Measurements from ENCODE around the gene OR52A1. TPM values are rescaled to one million over a fixed set of nuclear protein-coding genes. Genes with fewer than 3 reads are reported as not detected.

OR52A1 gene
- total RNA-seq: not detected in 2 replicates

DNA sequence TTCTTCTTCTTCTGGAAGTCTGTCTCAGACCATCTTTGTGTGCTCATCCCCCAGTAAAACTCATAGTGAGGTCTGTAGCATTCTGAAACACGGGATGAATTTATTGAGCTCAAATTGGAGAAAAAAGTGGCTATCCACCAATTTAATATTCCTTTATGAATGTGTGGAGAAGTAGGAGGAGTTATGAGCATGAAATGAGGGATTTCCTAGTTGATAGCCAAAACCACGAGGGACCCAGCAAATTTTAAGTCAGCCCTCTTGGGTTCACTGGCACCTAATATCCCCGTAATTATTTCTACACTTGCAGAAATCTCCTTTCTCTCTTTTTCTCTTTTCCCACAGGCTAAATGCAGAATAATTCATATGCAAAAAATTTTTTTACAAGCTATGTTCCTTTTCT lies at the start of gene OR52A1:
Gene OR52A1 (minus strand): TSS at position 101 of the 400 bp plus-strand sequence. CDS start 2,388 bp downstream, outside the sequence.
- no peaks in the 10 kb centered on the region for H3K36me3 ChIP-seq (ENCODE audit: control insufficient read depth, insufficient read depth, low read length)
- TF ChIP-seq, protein P1, sequence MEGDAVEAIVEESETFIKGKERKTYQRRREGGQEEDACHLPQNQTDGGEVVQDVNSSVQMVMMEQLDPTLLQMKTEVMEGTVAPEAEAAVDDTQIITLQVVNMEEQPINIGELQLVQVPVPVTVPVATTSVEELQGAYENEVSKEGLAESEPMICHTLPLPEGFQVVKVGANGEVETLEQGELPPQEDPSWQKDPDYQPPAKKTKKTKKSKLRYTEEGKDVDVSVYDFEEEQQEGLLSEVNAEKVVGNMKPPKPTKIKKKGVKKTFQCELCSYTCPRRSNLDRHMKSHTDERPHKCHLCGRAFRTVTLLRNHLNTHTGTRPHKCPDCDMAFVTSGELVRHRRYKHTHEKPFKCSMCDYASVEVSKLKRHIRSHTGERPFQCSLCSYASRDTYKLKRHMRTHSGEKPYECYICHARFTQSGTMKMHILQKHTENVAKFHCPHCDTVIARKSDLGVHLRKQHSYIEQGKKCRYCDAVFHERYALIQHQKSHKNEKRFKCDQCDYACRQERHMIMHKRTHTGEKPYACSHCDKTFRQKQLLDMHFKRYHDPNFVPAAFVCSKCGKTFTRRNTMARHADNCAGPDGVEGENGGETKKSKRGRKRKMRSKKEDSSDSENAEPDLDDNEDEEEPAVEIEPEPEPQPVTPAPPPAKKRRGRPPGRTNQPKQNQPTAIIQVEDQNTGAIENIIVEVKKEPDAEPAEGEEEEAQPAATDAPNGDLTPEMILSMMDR (IDR thresholded peaks at IDR 0.05; ENCODE audit: insufficient read depth, low read length, poor library complexity, severe bottlenecking): no peak
- no peak within 1 kb of the TSS for H3K4me3 ChIP-seq (ENCODE audit: low read depth, low read length)
- no peaks in the 10 kb centered on the region for H3K27me3 ChIP-seq (ENCODE audit: control insufficient read depth, insufficient read depth, low read length)
- no peak for DNase-seq (ENCODE audit: low read depth)

DNA sequence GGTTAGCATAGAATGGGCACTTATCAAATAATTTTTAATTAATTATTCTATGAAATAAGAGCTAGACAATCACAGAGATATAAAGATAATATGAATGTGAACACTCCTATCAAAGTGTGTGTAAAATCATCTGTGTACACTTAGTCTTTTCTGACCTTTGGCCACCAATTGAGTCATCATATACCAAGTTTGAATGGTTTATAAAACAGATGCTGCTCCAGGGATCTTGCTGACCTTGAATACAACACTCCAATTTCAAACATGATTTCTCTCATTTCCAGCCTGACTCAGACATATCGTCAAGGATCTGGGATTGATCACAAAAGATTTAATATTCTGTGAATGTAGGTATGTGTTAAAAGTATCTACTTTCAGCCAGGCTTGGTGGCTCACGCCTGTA lies 48.8 kb upstream of the OR52A1 start:
- no peak overlapping the region for H3K4me3 ChIP-seq (ENCODE audit: low read depth, low read length)
- TF ChIP-seq, protein P1 (IDR thresholded peaks at IDR 0.05; ENCODE audit: insufficient read depth, low read length, poor library complexity, severe bottlenecking): no peak
- no peaks in the 10 kb centered on the region for H3K27me3 ChIP-seq (ENCODE audit: control insufficient read depth, insufficient read depth, low read length)
- no peaks in the 10 kb centered on the region for H3K36me3 ChIP-seq (ENCODE audit: control insufficient read depth, insufficient read depth, low read length)
- DNase-seq (ENCODE audit: low read depth): no peak

- no peak for DNase-seq (ENCODE audit: low read depth)
- Histone ChIP-seq H3K4me3 (ENCODE audit: low read depth, low read length) (no peak within 1 kb of the TSS), H3K27me3 (ENCODE audit: control insufficient read depth, insufficient read depth, low read length) (no peaks in the 10 kb centered on the region), H3K36me3 (ENCODE audit: control insufficient read depth, insufficient read depth, low read length) (no peaks in the 10 kb centered on the region)
- TF ChIP-seq, protein P1 (IDR thresholded peaks at IDR 0.05; ENCODE audit: insufficient read depth, low read length, poor library complexity, severe bottlenecking): no peak
Measured at GRCh38 chr11:5200582-5200981, 46.0 kb upstream of the OR52A1 start, which contains the start of gene OR51V1. TSS of gene OR51V1 (minus strand) at chr11:5200682. CDS start at chr11:5200682, 0 bp downstream.

DNA sequence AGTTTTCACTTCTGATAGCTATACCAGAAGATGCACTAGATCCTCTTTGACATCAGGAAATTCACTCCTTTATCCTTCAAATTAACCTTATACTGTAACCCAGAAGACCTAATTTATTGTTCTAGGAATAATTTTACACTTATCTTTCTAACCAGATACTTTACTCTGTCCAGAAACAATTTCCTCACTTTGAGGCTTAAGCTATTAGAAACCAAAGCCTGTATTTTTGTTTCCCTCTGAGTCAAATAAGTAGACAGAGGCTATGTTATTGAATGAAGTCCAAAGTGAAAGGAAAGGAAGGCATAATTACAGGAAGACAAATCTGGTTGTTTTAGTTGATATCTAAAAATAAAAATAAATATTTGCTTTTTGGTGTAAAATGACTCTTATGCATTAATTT lies 43.7 kb upstream of the OR52A1 start:
- Histone ChIP-seq H3K27me3 (ENCODE audit: control insufficient read depth, insufficient read depth, low read length) (no peaks in the 10 kb centered on the region), H3K36me3 (ENCODE audit: control insufficient read depth, insufficient read depth, low read length) (no peaks in the 10 kb centered on the region), H3K4me3 (ENCODE audit: low read depth, low read length) (no peak overlapping the region)
- TF ChIP-seq, protein P1 (IDR thresholded peaks at IDR 0.05; ENCODE audit: insufficient read depth, low read length, poor library complexity, severe bottlenecking): no peak
- no peak for DNase-seq (ENCODE audit: low read depth)

- TF ChIP-seq, protein P1 (IDR thresholded peaks at IDR 0.05; ENCODE audit: insufficient read depth, low read length, poor library complexity, severe bottlenecking): no peak
- H3K36me3 ChIP-seq (ENCODE audit: control insufficient read depth, insufficient read depth, low read length): no peaks in the 10 kb centered on the region
- no peak overlapping the region for H3K4me3 ChIP-seq (ENCODE audit: low read depth, low read length)
- no peak for DNase-seq (ENCODE audit: low read depth)
- no peaks in the 10 kb centered on the region for H3K27me3 ChIP-seq (ENCODE audit: control insufficient read depth, insufficient read depth, low read length)
Measured at GRCh38 chr11:5197536-5197935, 43.0 kb upstream of the OR52A1 start.

- Histone ChIP-seq H3K36me3 (ENCODE audit: control insufficient read depth, insufficient read depth, low read length) (no peaks in the 10 kb centered on the region), H3K27me3 (ENCODE audit: control insufficient read depth, insufficient read depth, low read length) (no peaks in the 10 kb centered on the region), H3K4me3 (ENCODE audit: low read depth, low read length) (no peak overlapping the region)
- TF ChIP-seq, protein P1 (IDR thresholded peaks at IDR 0.05; ENCODE audit: insufficient read depth, low read length, poor library complexity, severe bottlenecking): no peak
- no peak for DNase-seq (ENCODE audit: low read depth)
Measured at GRCh38 chr11:5196731-5197130, 42.2 kb upstream of the OR52A1 start.
